HepG2 (cell line): ENCODE measurements around the gene ATAD1. TPM values are rescaled to one million over a fixed set of nuclear protein-coding genes. Genes with fewer than 3 reads are reported as not detected.

Source experiments
- ATAC-seq: fragments of 200-7000 bp; cut with Tn5 transposase; 3 replicates; pipeline ENCODE4 v1.9.1; 2020; ENCODE audit warnings: mild to moderate bottlenecking, moderate library complexity
- BruUV-seq: library from RNA; stranded (reverse); fragments of 400-500 nt; replicated peaks from 2 replicates; lab custom pipeline; 2021; lab: Mats Ljungman, UMichigan
- CTCF ChIA-PET: fragments of 300-600 bp; formaldehyde crosslinking; extraction: SDS; loops from one replicate; lab custom pipeline; 2021; ENCODE audit warnings: low total read pairs, inconsistent platforms, low intra/inter-chr PET ratio; lab: Yijun Ruan, JAX
- POLR2A ChIA-PET: fragments of 350-600 bp; sonication (Branson Sonifier 250); formaldehyde crosslinking; loops from one replicate; lab custom pipeline; 2020; ENCODE audit warnings: antibody characterized with exemption, inconsistent platforms; lab: Yijun Ruan, JAX
- DNase-seq: peaks from one replicate; pipeline ENCODE4 v3.0.0-alpha.2; 2015; ENCODE audit warnings: low spot score
- FAIRE-seq: peaks from 3 replicates; lab custom pipeline; 2011; peaks lifted over from hg19 to GRCh38; lab: Jason Lieb, UNC
- H2AFZ ChIP-seq: one replicate; pipeline ENCODE4 v1.6.1; 2011; ENCODE audit warnings: low read length, inconsistent platforms
- H3K27ac ChIP-seq: fragments of 300-600 bp; 3 replicates; pipeline ENCODE4 v1.8.0; 2011; ENCODE audit warnings: mixed run types, mild to moderate bottlenecking, mixed read lengths, low read length, inconsistent platforms; ENCODE audit not compliant: insufficient read depth; ENCODE audit errors: extremely low read length
- H3K27me3 ChIP-seq, 2 experiments: fragments of 200-600 bp in 1 of 2; 2 replicates in 1 of 2; 3 replicates in 1 of 2; pipeline versions ENCODE4 v1.6.0 to v1.8.0; 2011; ENCODE audit warnings: low read length in 2 of 2, mild to moderate bottlenecking in 2 of 2, moderate library complexity in 2 of 2, inconsistent platforms in 1 of 2; ENCODE audit not compliant: insufficient read depth in 2 of 2, control insufficient read depth in 1 of 2
- H3K36me3 ChIP-seq, 2 experiments: fragments of 200-600 bp in 1 of 2; replicated peaks in 1 of 2; 2 replicates in 1 of 2; 3 replicates in 1 of 2; pipeline versions ENCODE4 v1.5.1 to v1.8.0; 2011; ENCODE audit warnings: low read length in 2 of 2, inconsistent platforms in 1 of 2; ENCODE audit not compliant: insufficient read depth in 2 of 2, control insufficient read depth in 1 of 2
- H3K4me1 ChIP-seq: 2 replicates; pipeline ENCODE4 v1.5.1; 2012; ENCODE audit warnings: low read length, inconsistent platforms; ENCODE audit not compliant: insufficient read depth
- H3K4me2 ChIP-seq: 2 replicates; pipeline ENCODE4 v1.6.0; 2011; ENCODE audit warnings: low read depth, low read length, inconsistent platforms
- H3K4me3 ChIP-seq, 3 experiments: fragments of 200-600 bp in 1 of 3; sonication (generic), shearing (Covaris generic) in 1 of 3; replicated peaks in 1 of 3; 2 replicates each; pipeline ENCODE4 v1.5.1; 2011 to 2016; ENCODE audit warnings: low read length in 3 of 3, inconsistent platforms in 2 of 3, low read depth in 2 of 3, mild to moderate bottlenecking in 2 of 3, control low read depth in 1 of 3, mixed read lengths in 1 of 3; ENCODE audit not compliant: insufficient read depth in 1 of 3
- H3K79me2 ChIP-seq: one replicate; pipeline ENCODE4 v1.6.1; 2011; ENCODE audit warnings: low read length, inconsistent platforms; ENCODE audit not compliant: insufficient read depth
- H3K9ac ChIP-seq: 2 replicates; pipeline ENCODE4 v1.6.0; 2011; ENCODE audit warnings: mild to moderate bottlenecking, low read depth, low read length, inconsistent platforms; ENCODE audit not compliant: insufficient read depth
- H3K9me3 ChIP-seq: 2 replicates; pipeline ENCODE4 v1.5.1; 2012; ENCODE audit warnings: mild to moderate bottlenecking, low read length
- H4K20me1 ChIP-seq: 2 replicates; pipeline ENCODE4 v1.6.0; 2011; ENCODE audit warnings: inconsistent platforms, mild to moderate bottlenecking, low read length, moderate library complexity; ENCODE audit not compliant: insufficient read depth
- CTCF ChIP-seq: sonication (generic); formaldehyde crosslinking; IDR thresholded peaks from 2 replicates; pipeline ENCODE4 v1.5.0; 2020; ENCODE audit warnings: mild to moderate bottlenecking, missing genetic modification reagents, moderate library complexity
- EP300 ChIP-seq, 3 experiments: sonication (generic) in 1 of 3; formaldehyde crosslinking in 1 of 3; IDR thresholded peaks; 2 replicates each; pipeline versions ENCODE4 v1.5.1 to v1.6.1; 2011 to 2020; ENCODE audit warnings: low read depth in 2 of 3, low read length in 2 of 3, borderline replicate concordance in 1 of 3, improper control_type of control experiment in 1 of 3, mild to moderate bottlenecking in 1 of 3, missing genetic modification reagents in 1 of 3, moderate library complexity in 1 of 3
- IKZF4 ChIP-seq: sonication (generic); formaldehyde crosslinking; IDR thresholded peaks from 2 replicates; pipeline ENCODE4 v1.5.1; 2020; ENCODE audit warnings: borderline replicate concordance, mild to moderate bottlenecking, low read depth, missing genetic modification reagents; ENCODE audit errors: not compliant biosample characterization
- KMT2A ChIP-seq: sonication (generic); formaldehyde crosslinking; IDR thresholded peaks from 2 replicates; pipeline ENCODE4 v1.4.0; 2020; ENCODE audit warnings: missing genetic modification reagents
- MIER3 ChIP-seq: IDR thresholded peaks from 2 replicates; pipeline ENCODE4 v1.6.1; 2016; ENCODE audit warnings: missing compliant biosample characterization, borderline replicate concordance
- MYC ChIP-seq: sonication (generic); formaldehyde crosslinking; IDR thresholded peaks from 2 replicates; pipeline ENCODE4 v1.9.0; 2021; ENCODE audit warnings: missing genetic modification reagents, borderline replicate concordance
- SMC3 ChIP-seq: IDR thresholded peaks from 2 replicates; pipeline ENCODE4 v1.6.1; 2011; ENCODE audit warnings: low read length, improper control_type of control experiment
- SP1 ChIP-seq, 2 experiments: fragments of 450-650 bp in 1 of 2; sonication (generic) in 1 of 2; formaldehyde crosslinking in 1 of 2; IDR thresholded peaks; 2 replicates each; pipeline versions ENCODE4 v1.4.0 to v1.6.1; 2016 to 2020; ENCODE audit warnings: missing genetic modification reagents in 1 of 2
- STAG1 ChIP-seq: sonication (generic); formaldehyde crosslinking; IDR thresholded peaks from 2 replicates; pipeline ENCODE4 v1.4.0; 2020; ENCODE audit warnings: missing genetic modification reagents
- TAF15 ChIP-seq: fragments of 200-400 bp; formaldehyde crosslinking; IDR thresholded peaks from one replicate; pipeline ENCODE4 v1.6.1; 2018; ENCODE audit warnings: mild to moderate bottlenecking, low read depth, low read length; ENCODE audit not compliant: poor library complexity, severe bottlenecking
- ZNF75D ChIP-seq: sonication (generic); formaldehyde crosslinking; IDR thresholded peaks from 2 replicates; pipeline ENCODE4 v1.8.1; 2023; ENCODE audit warnings: missing genetic modification reagents, mild to moderate bottlenecking, borderline replicate concordance
- ZNF770 ChIP-seq: sonication (generic); formaldehyde crosslinking; IDR thresholded peaks from 2 replicates; pipeline ENCODE4 v1.5.0; 2020; ENCODE audit warnings: mild to moderate bottlenecking, missing genetic modification reagents
- ZNF775 ChIP-seq: sonication (generic); formaldehyde crosslinking; IDR thresholded peaks from 2 replicates; pipeline ENCODE4 v1.4.0; 2020; ENCODE audit warnings: missing genetic modification reagents, mild to moderate bottlenecking, moderate library complexity, borderline replicate concordance
- WGBS: methylation state at CpG from one replicate; pipeline ENCODE4 v1.1.6; 2017; ENCODE audit warnings: low lambda C conversion rate; 5-methylcytosine and 5-hydroxymethylcytosine counted together
- in situ Hi-C: cut with HindIII; loops from 2 replicates; pipeline ENCODE4 v1.10.0; 2017; ENCODE audit warnings: low pct_unique_long_range_greater_than_20kb; ENCODE audit not compliant: extremely low pct_ligation_motif_present
- intact Hi-C: fragments of 100-400 bp; cut with micrococcal nuclease; formaldehyde crosslinking; loops from one replicate; pipeline ENCODE4 v1.10.0; 2022; ENCODE audit not compliant: unreplicated experiment
- polyA plus RNA-seq, 8 experiments: library from polyadenylated mRNA; depleted of rRNA in 3 of 8; stranded (reverse) in 7 of 8; unstranded in 1 of 8; fragments of >200 nt; fragmentation: Illumina TruSeq in 4 of 8; extraction: Trizol in 4 of 8; gene quantifications; 2 replicates each; pipeline versions ENCODE4 v1.2.1 to v1.2.3, GENCODE V29; 2011 to 2016; ENCODE audit warnings: low read depth in 4 of 8, missing spikeins in 1 of 8, mixed read lengths in 1 of 8; ENCODE audit not compliant: insufficient read depth in 1 of 8
- total RNA-seq, 5 experiments: library from RNA; depleted of rRNA; stranded (reverse); fragments of >200 nt; fragmentation: Illumina TruSeq; extraction: Trizol; gene quantifications; 2 replicates each; pipeline ENCODE4 v1.2.3, GENCODE V29; 2016; ENCODE audit warnings: low read depth in 1 of 5

Gene ATAD1
- total and polyA plus RNA-seq, 2 of the 13 experiments (the other 11 are each of a cell fraction or from before 2014, with no cell fraction given) = 14.9 to 28.2 TPM

- no peak for ATAC-seq
- CTCF ChIA-PET = no interaction called here
- H4K20me1 ChIP-seq = no peaks in the 10 kb centered on the region
- TF ChIP-seq IKZF4 = no peak
- TF ChIP-seq, all 625 proteins: peak for 0
- no peak overlapping the region for H3K4me2 ChIP-seq
- in situ Hi-C loops = no loop called here
- no peaks in the 10 kb centered on the region for H3K9me3 ChIP-seq
- no peak for DNase-seq
- intact Hi-C loops = no loop called here
- no peak overlapping the region for H2AFZ ChIP-seq
- WGBS = 96% methylated on average over 4 of the region's 4 CpGs
- H3K36me3 ChIP-seq = peaks cover 6 to 35% of the 10 kb centered on the region in 2 experiments; a peak in 4 of 5 replicates
- no peak overlapping the region for H3K9ac ChIP-seq
- POLR2A ChIA-PET = no interaction called here
- H3K79me2 ChIP-seq = no peaks in the 10 kb centered on the region
- no TSS peak for BruUV-seq
- no peak for FAIRE-seq
- no peaks in the 10 kb centered on the region for H3K4me1 ChIP-seq
- no peaks in the 10 kb centered on the region for H3K27me3 ChIP-seq
- no peak overlapping the region for H3K4me3 ChIP-seq
- no peak overlapping the region for H3K27ac ChIP-seq
These were observed 42.3 kb downstream of the ATAD1 start for GRCh38 chr10:87775766-87776165.

- no peaks in the 10 kb centered on the region for H3K9me3 ChIP-seq
- H3K79me2 ChIP-seq = no peaks in the 10 kb centered on the region
- H3K9ac ChIP-seq = no peak overlapping the region
- no peaks in the 10 kb centered on the region for H4K20me1 ChIP-seq
- POLR2A ChIA-PET = no interaction called here
- H3K4me1 ChIP-seq = no peaks in the 10 kb centered on the region
- ATAC-seq (peak; percentile 56), DNase-seq (peak; percentile 19), FAIRE-seq (peak; percentile 55)
- CTCF ChIA-PET = interaction anchor here (1.0 to 1.8 kb wide), 2 partner anchors 116 to 239 kb away, joined by 7 read pairs; no protein-coding TSS in a partner anchor
- H3K4me3 ChIP-seq = no peak overlapping the region
- intact Hi-C loops = loop anchor here (1.0 kb wide), 2 partner anchors 116 to 239 kb away; no protein-coding TSS in a partner anchor
- 97% methylated on average over 2 of the region's 2 CpGs for WGBS
- peaks cover 8 to 41% of the 10 kb centered on the region in 2 experiments for H3K36me3 ChIP-seq
- no peak overlapping the region for H3K27ac ChIP-seq
- BruUV-seq = no TSS peak
- no peak overlapping the region for H3K4me2 ChIP-seq
- in situ Hi-C loops = no loop called here
- H2AFZ ChIP-seq = no peak overlapping the region
- no peaks in the 10 kb centered on the region for H3K27me3 ChIP-seq
- TF ChIP-seq MYC (CRISPR knock-in tag) = no peak
- no peak for TF ChIP-seq TAF15
- TF ChIP-seq SMC3 = peak; percentile 38; the same call in 1 of the 2 replicates
- TF ChIP-seq EP300 (IDR thresholded peaks at IDR 0.05; ENCODE audit: low read depth in 2 of 2, low read length in 2 of 2) = no peak
- TF ChIP-seq EP300 (CRISPR knock-in tag; IDR thresholded peaks at IDR 0.05; ENCODE audit: borderline replicate concordance) = no peak
- peak; percentile 59 for TF ChIP-seq STAG1 (CRISPR knock-in tag)
- TF ChIP-seq CTCF = peak; percentile 51
- TF ChIP-seq KMT2A (CRISPR knock-in tag) = no peak
- peak; percentile 22; the same call in 1 of the 2 replicates for TF ChIP-seq ZNF770
- no peak for TF ChIP-seq SP1 (IDR thresholded peaks at IDR 0.05)
- no peak for TF ChIP-seq SP1 (CRISPR knock-in tag; IDR thresholded peaks at IDR 0.05)
- no peak for TF ChIP-seq MIER3 (CRISPR knock-in tag)
- no peak for TF ChIP-seq ZNF75D (CRISPR knock-in tag)
- no peak for TF ChIP-seq ZNF775 (CRISPR knock-in tag)
These were observed 46.0 kb downstream of the ATAD1 start for GRCh38 chr10:87771871-87772500.
